NB4 (cell line): ENCODE measurements around the gene CSF1R.

Experiments used
- CTCF ChIP-seq: IDR thresholded peaks from one replicate; pipeline ENCODE4 v1.5.1; 2012; ENCODE audit warnings: low read depth, low read length
- POLR2A ChIP-seq: IDR thresholded peaks from 2 replicates; pipeline ENCODE4 v1.6.1; 2011; ENCODE audit warnings: mild to moderate bottlenecking; ENCODE audit not compliant: insufficient read length; ENCODE audit errors: extremely low read depth

DNA sequence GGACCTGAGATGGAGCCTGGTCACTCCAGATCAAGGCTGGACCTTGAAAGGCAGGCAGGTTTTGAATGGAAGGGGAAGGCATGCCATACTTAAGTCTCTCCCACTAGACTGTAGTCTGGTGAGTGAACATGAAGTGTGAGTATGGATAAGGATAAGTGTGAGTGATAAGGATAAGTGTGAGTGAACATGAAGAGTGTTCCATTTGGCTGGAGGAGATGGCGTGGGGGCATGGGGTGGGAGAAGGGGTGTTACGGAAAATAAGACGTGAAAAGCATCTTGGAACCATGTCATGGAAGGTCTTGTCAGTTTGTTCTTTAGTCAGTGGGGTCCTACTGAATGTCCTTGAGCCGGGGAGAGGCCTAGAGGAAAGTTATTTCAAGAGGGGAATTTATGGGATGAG, 53.0 kb downstream of the CSF1R start:
- TF ChIP-seq CTCF (no peak), POLR2A (no peak)
